ENCODE data around the gene METTL21A. TPM values are rescaled to one million over a fixed set of nuclear protein-coding genes. Genes with fewer than 3 reads are reported as not detected.

The METTL21A gene
- 1 to 10 TPM; 5.0 to 7.8 (median 7.0) TPM for total RNA-seq (2021; fragmentation: NEBNext Ultra II Directional; extraction: Animal tissue kit (Norgen Biotek cat#: 25700))
- long read RNA-seq, full-length matches to known transcripts, result 4 of 6 reads
- long read RNA-seq, partial matches to known transcripts, result 1 of 6 reads
- long read RNA-seq, other reads (novel, unspliced or antisense), result 1 of 6 reads

GRCh38 chr2:207625014-207625907 is at the start of gene METTL21A:
Gene METTL21A (minus strand): TSS chr2:207625394. CDS start chr2:207624375, 1,019 bp downstream.
- peak; percentile 60 for DNase-seq
- Mint-ChIP-seq H3K4me3 (peak within 1 kb of the TSS; percentile 95), H3K27me3 (ENCODE audit: insufficient read depth) (peaks cover 4% of the 10 kb centered on the region; the same call in 1 of the 2 replicates), H3K36me3 (ENCODE audit: low read depth) (peaks cover 6% of the 10 kb centered on the region; the same call in 1 of the 2 replicates), H3K27ac (peak within 1 kb of the TSS; percentile 87), H3K9me3 (no peaks in the 10 kb centered on the region), H3K4me1 (ENCODE audit: low read depth) (peaks cover 21% of the 10 kb centered on the region)
- TF ChIP-seq CTCF (IDR thresholded peaks at IDR 0.05), result peak; percentile 72

- Mint-ChIP-seq H3K4me3 (no peak overlapping the region), H3K9me3 (no peaks in the 10 kb centered on the region), H3K36me3 (ENCODE audit: low read depth) (no peaks in the 10 kb centered on the region), H3K27me3 (ENCODE audit: insufficient read depth) (peaks cover 7% of the 10 kb centered on the region; the same call in 1 of the 2 replicates), H3K4me1 (ENCODE audit: low read depth) (peaks cover 15% of the 10 kb centered on the region), H3K27ac (no peak overlapping the region)
- no peak for TF ChIP-seq CTCF (IDR thresholded peaks at IDR 0.05)
- no peak for DNase-seq
Measured at GRCh38 chr2:207674826-207675225, 49.6 kb upstream of the METTL21A start.

GRCh38 chr2:207674266-207674774 is 49.1 kb upstream of the METTL21A start:
- Mint-ChIP-seq H3K27me3 (ENCODE audit: insufficient read depth) (peaks cover 2% of the 10 kb centered on the region; the same call in 1 of the 2 replicates), H3K36me3 (ENCODE audit: low read depth) (no peaks in the 10 kb centered on the region), H3K4me1 (ENCODE audit: low read depth) (peaks cover 15% of the 10 kb centered on the region), H3K4me3 (no peak overlapping the region), H3K27ac (no peak overlapping the region), H3K9me3 (no peaks in the 10 kb centered on the region)
- DNase-seq, result no peak
- TF ChIP-seq CTCF (IDR thresholded peaks at IDR 0.05), result no peak

GRCh38 chr2:207673431-207673830 is 48.2 kb upstream of the METTL21A start:
- no peak overlapping the region for H3K4me3 Mint-ChIP-seq
- no peak overlapping the region for H3K27ac Mint-ChIP-seq
- no peak for TF ChIP-seq CTCF (IDR thresholded peaks at IDR 0.05)

GRCh38 chr2:207670887-207671286 is 45.7 kb upstream of the METTL21A start:
- Mint-ChIP-seq H3K9me3 (no peaks in the 10 kb centered on the region), H3K27ac (no peak overlapping the region), H3K36me3 (ENCODE audit: low read depth) (no peaks in the 10 kb centered on the region), H3K4me1 (ENCODE audit: low read depth) (peaks cover 1% of the 10 kb centered on the region), H3K4me3 (no peak overlapping the region), H3K27me3 (ENCODE audit: insufficient read depth) (peaks cover 3% of the 10 kb centered on the region)
- no peak for DNase-seq
- TF ChIP-seq CTCF (IDR thresholded peaks at IDR 0.05), result no peak

More at GRCh38 chr2:207673431-207673830, 48.2 kb upstream of the METTL21A start:
- Mint-ChIP-seq H3K27me3 (ENCODE audit: insufficient read depth) (peaks cover 3% of the 10 kb centered on the region), H3K9me3 (no peaks in the 10 kb centered on the region), H3K4me1 (ENCODE audit: low read depth) (peaks cover 15% of the 10 kb centered on the region), H3K36me3 (ENCODE audit: low read depth) (no peaks in the 10 kb centered on the region)
- DNase-seq, result no peak

Data from HFFc6 (cell line).